ENCODE results near the gene ACTR10. TPM values are rescaled to one million over a fixed set of nuclear protein-coding genes. Genes with fewer than 3 reads are reported as not detected.
A peak's percentile ranks its signal among the peaks of the same experiment; 100 is the strongest.

The ACTR10 gene
- total RNA-seq, 2 donors from 2014 or later: 29.6 to 41.7 TPM

DNA sequence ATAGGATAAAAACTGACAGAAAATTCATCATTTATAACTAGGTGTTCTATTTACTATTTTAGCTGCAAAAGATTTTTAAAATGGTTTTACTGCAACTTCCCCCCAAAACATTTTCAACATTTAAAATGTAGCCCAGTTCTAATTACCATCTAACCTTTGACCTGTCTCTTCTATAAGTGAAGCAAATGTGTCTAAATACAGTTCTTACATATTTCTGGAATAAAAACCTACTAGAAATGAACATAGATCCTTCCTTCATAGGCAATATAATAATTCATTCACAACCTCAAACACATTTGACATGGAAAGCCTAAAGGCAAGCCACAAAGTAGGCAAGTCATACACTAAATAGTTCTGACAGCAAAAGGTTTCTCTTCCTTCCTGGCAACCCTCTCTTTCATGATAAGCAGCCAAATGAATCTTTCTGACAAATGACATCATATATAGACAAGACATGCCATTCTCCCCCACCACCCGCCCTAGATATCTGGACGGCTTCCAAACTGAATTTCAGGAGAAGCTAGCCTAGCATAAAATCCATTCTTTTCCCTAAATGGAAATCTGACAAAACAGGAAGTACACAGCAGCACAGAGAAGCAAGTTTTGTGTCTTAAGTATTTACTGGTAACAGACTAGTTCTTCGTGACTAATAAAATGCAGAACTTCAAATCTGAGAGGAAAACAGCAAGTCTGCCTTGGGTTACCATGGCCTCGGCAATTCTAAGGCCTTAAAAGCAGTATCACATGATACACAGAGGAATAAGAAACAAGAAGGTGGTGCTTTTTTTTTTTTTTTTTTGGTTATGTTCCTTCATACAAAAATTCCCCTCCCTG is 81.2 kb downstream of the ACTR10 start:
- Mint-ChIP-seq H3K9me3 (no peaks in the 10 kb centered on the region), H3K27ac (peak overlapping the region; percentile 87 to 89), H3K4me1 (ENCODE audit: low read depth in 2 of 2) (peaks cover 47 to 57% of the 10 kb centered on the region in 2 donors), H3K36me3 (peaks cover 34% of the 10 kb centered on the region), H3K27me3 (no peaks in the 10 kb centered on the region), H3K4me3 (peak overlapping the region; percentile 52)
- no peak for DNase-seq (ENCODE audit: low spot score)
- peak; percentile 62 to 83 for ATAC-seq

DNA sequence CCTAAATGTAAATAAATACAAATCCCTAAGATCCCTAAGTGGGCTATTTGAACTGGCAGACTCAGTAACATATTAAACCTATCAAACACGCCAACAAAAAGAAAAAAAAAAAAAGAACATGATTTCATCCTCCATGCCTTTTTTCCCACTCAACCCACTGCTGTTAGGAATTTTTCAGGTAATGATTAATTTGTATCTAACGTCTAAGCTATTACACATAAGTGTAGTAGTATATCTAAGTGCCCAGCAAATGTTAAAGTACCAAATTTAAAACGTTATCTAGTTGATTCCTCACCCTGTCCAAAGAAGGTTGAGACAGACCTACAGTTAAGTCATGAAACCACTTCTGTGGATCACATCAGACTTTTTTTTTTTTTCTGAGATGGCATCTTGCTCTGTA is 82.0 kb downstream of the ACTR10 start:
- Mint-ChIP-seq H3K9me3 (no peaks in the 10 kb centered on the region), H3K36me3 (peaks cover 34% of the 10 kb centered on the region), H3K4me3 (peak overlapping the region; percentile 52), H3K27me3 (no peaks in the 10 kb centered on the region), H3K4me1 (ENCODE audit: low read depth in 2 of 2) (peaks cover 42 to 50% of the 10 kb centered on the region in 2 donors), H3K27ac (peak overlapping the region; percentile 87 to 89)
- DNase-seq (ENCODE audit: low spot score) (no peak), ATAC-seq (no peak)

DNA sequence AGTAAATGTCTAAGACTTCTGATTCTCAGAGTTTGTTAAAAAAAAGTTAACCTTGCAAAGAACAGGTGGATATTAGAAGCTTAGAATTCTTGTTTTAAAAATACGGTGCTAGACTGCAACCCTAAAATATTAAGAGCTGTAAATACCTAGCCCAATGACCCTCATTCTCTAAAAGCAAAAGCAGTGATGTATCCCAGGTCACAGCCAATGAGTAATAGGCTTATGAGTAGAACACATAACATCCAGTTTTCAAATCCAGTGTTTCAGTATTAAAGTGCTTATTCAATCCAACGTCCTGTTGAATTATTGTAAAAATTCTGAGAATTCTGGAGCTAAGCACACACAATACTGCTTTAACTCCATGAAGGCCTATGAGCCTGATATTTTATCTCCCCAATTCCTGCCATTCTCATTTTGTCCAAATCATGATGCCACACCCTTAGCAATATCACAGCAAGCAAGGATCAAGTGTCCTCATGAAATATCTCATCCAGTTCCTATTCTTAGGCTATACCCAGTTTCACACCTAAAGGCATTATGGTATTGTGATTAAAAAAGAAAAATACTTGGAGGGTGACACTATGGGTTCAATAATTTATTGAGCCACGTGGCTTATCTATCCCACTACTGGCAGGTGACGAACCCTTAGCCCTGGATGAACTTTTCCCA is 83.1 kb downstream of the ACTR10 start:
- DNase-seq (ENCODE audit: low spot score) (no peak), ATAC-seq (no peak)
- Mint-ChIP-seq H3K27ac (peak overlapping the region; percentile 87 to 89), H3K9me3 (no peaks in the 10 kb centered on the region), H3K4me1 (ENCODE audit: low read depth in 2 of 2) (peaks cover 48 to 55% of the 10 kb centered on the region in 2 donors), H3K4me3 (no peak overlapping the region), H3K36me3 (peaks cover 40% of the 10 kb centered on the region), H3K27me3 (no peaks in the 10 kb centered on the region)

DNA sequence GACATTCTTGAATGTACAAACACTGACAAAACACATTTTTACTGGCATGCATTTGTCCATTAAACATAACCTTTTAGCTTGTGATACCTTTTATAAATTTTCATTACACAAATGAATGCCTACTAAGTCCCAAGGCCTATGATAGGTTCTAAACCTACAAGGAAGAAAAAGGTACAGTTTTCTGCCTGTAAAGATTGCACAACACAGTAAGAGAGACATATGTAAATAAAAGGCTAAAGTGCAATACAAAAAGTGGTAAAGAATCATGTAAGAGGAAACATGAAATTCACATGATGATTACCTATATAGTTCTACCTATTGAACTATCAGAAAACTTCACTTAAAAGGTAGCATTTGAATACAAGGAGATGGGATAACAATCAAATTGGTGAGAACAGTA is 83.8 kb downstream of the ACTR10 start:
- Mint-ChIP-seq H3K4me1 (ENCODE audit: low read depth in 2 of 2) (peaks cover 51 to 62% of the 10 kb centered on the region in 2 donors), H3K9me3 (no peaks in the 10 kb centered on the region), H3K4me3 (no peak overlapping the region), H3K27me3 (no peaks in the 10 kb centered on the region), H3K36me3 (peaks cover 46% of the 10 kb centered on the region), H3K27ac (peak overlapping the region; percentile 87 to 89)
- ATAC-seq: no peak
- no peak for DNase-seq (ENCODE audit: low spot score)

DNA sequence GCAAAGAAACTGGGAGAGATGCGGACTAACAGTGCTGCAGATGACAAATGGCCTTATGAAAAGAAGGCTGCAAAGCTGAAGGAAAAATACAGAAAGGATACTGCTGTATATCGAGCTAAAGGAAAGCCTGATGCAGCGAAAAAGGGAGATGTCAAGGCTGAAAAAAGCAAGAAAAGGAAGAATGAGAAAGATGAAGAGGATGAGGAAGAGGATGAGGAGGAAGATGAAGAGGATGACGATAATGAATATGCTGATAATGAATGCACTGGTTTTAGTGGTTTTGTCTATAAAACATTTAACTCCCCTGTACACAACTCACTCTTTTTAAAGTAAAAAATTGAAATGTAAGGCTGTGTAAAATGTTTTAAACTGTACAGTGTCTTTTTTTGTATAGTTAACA is 85.2 kb downstream of the ACTR10 start:
- H3K36me3 Mint-ChIP-seq: peaks cover 52% of the 10 kb centered on the region
- peak overlapping the region; percentile 2 to 29 for H3K27ac Mint-ChIP-seq
- DNase-seq (ENCODE audit: low spot score): no peak
- peaks cover 53 to 60% of the 10 kb centered on the region in 2 donors for H3K4me1 Mint-ChIP-seq (ENCODE audit: low read depth in 2 of 2)
- no peak for ATAC-seq
- no peak overlapping the region for H3K4me3 Mint-ChIP-seq
- no peaks in the 10 kb centered on the region for H3K9me3 Mint-ChIP-seq
- H3K27me3 Mint-ChIP-seq: no peaks in the 10 kb centered on the region

Other genes starting within 250 kb of the ACTR10 start
- not detected for gene ARMH4, start 47.9 kb upstream of the ACTR10 start, total RNA-seq
- 100 to 1,000 TPM; 320 to 337 TPM for gene PSMA3, start 44.7 kb downstream of the ACTR10 start, total RNA-seq
- gene ARID4A, start 98.4 kb downstream of the ACTR10 start, total RNA-seq: 10 to 100 TPM; 33.0 to 35.6 TPM
- not detected for gene TOMM20L, start 195.8 kb downstream of the ACTR10 start, total RNA-seq
- 10 to 100 TPM; 35.9 to 47.1 TPM for gene TIMM9, start 227.4 kb downstream of the ACTR10 start, total RNA-seq
- gene KIAA0586, start 227.6 kb downstream of the ACTR10 start, total RNA-seq: 10 to 100 TPM; 23.1 to 39.7 TPM